ENCODE results near the gene KCNQ4.

- TF ChIP-seq, protein P1, sequence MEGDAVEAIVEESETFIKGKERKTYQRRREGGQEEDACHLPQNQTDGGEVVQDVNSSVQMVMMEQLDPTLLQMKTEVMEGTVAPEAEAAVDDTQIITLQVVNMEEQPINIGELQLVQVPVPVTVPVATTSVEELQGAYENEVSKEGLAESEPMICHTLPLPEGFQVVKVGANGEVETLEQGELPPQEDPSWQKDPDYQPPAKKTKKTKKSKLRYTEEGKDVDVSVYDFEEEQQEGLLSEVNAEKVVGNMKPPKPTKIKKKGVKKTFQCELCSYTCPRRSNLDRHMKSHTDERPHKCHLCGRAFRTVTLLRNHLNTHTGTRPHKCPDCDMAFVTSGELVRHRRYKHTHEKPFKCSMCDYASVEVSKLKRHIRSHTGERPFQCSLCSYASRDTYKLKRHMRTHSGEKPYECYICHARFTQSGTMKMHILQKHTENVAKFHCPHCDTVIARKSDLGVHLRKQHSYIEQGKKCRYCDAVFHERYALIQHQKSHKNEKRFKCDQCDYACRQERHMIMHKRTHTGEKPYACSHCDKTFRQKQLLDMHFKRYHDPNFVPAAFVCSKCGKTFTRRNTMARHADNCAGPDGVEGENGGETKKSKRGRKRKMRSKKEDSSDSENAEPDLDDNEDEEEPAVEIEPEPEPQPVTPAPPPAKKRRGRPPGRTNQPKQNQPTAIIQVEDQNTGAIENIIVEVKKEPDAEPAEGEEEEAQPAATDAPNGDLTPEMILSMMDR (conservative IDR thresholded peaks at IDR 0.05; ENCODE audit: low read depth, low read length): no peak
- no peak for TF ChIP-seq POLR2A (IDR thresholded peaks at IDR 0.05; ENCODE audit: low read depth, low read length)
- no peak for TF ChIP-seq MAFK (IDR thresholded peaks at IDR 0.05; ENCODE audit: low read depth, low read length)
- TF ChIP-seq CEBPB (IDR thresholded peaks at IDR 0.05; ENCODE audit: low read depth, low read length): no peak
- TF ChIP-seq, protein P2, sequence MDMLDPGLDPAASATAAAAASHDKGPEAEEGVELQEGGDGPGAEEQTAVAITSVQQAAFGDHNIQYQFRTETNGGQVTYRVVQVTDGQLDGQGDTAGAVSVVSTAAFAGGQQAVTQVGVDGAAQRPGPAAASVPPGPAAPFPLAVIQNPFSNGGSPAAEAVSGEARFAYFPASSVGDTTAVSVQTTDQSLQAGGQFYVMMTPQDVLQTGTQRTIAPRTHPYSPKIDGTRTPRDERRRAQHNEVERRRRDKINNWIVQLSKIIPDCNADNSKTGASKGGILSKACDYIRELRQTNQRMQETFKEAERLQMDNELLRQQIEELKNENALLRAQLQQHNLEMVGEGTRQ (IDR thresholded peaks at IDR 0.05; ENCODE audit: low read depth, low read length): no peak
- no peak for TF ChIP-seq RAD21 (IDR thresholded peaks at IDR 0.05; ENCODE audit: low read length)
- no peak for TF ChIP-seq BHLHE40 (IDR thresholded peaks at IDR 0.05; ENCODE audit: low read depth, low read length)
- TF ChIP-seq SMC3 (IDR thresholded peaks at IDR 0.05; ENCODE audit: low read depth, low read length): no peak
- no peak for TF ChIP-seq RFX5 (IDR thresholded peaks at IDR 0.05; ENCODE audit: low read depth, low read length)
- TF ChIP-seq RCOR1 (IDR thresholded peaks at IDR 0.05; ENCODE audit: insufficient replicate concordance, low read length): no peak
- no peak for TF ChIP-seq FOS (IDR thresholded peaks at IDR 0.05; ENCODE audit: low read depth, low read length)
- TF ChIP-seq, protein P3, sequence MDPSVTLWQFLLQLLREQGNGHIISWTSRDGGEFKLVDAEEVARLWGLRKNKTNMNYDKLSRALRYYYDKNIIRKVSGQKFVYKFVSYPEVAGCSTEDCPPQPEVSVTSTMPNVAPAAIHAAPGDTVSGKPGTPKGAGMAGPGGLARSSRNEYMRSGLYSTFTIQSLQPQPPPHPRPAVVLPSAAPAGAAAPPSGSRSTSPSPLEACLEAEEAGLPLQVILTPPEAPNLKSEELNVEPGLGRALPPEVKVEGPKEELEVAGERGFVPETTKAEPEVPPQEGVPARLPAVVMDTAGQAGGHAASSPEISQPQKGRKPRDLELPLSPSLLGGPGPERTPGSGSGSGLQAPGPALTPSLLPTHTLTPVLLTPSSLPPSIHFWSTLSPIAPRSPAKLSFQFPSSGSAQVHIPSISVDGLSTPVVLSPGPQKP (IDR thresholded peaks at IDR 0.05; ENCODE audit: borderline replicate concordance, low read depth, low read length): no peak
These were observed 44.1 kb upstream of the KCNQ4 start for GRCh38 chr1:40739455-40740008.

Measured in IMR-90 (cell line).